HUES48 (cell line): Measurements from ENCODE around the gene SCNN1G.

Experiments used
- H3K27ac ChIP-seq: one replicate; pipeline ENCODE4 v1.7.0; 2013; ENCODE audit warnings: low read depth, low read length, inconsistent platforms
- H3K27me3 ChIP-seq: 2 replicates; pipeline ENCODE4 v1.6.1; 2013; ENCODE audit warnings: mild to moderate bottlenecking, low read length; ENCODE audit not compliant: control insufficient read depth, insufficient read depth
- H3K36me3 ChIP-seq: 2 replicates; pipeline ENCODE4 v1.6.1; 2013; ENCODE audit warnings: low read length; ENCODE audit not compliant: control insufficient read depth, insufficient read depth
- H3K4me1 ChIP-seq: 2 replicates; pipeline ENCODE4 v1.6.1; 2013; ENCODE audit warnings: mild to moderate bottlenecking, low read length; ENCODE audit not compliant: control insufficient read depth, insufficient read depth
- H3K4me3 ChIP-seq: 2 replicates; pipeline ENCODE4 v1.5.1; 2013; ENCODE audit warnings: mild to moderate bottlenecking, low read depth, low read length
- H3K9ac ChIP-seq: 2 replicates; pipeline ENCODE4 v1.6.1; 2013; ENCODE audit warnings: mild to moderate bottlenecking, low read depth, low read length, moderate library complexity
- H3K9me3 ChIP-seq: 2 replicates; pipeline ENCODE4 v1.6.1; 2013; ENCODE audit warnings: low read length; ENCODE audit not compliant: control insufficient read depth, insufficient read depth

The SCNN1G gene

GRCh38 chr16:23202166-23202565, 19.6 kb downstream of the SCNN1G start:
- Histone ChIP-seq H3K4me3 (no peak overlapping the region), H3K4me1 (peaks cover 33% of the 10 kb centered on the region), H3K9me3 (no peaks in the 10 kb centered on the region), H3K9ac (no peak overlapping the region), H3K36me3 (0 out of 2 replicates have a peak, but pooled peaks cover 5% of the 10 kb centered on the region), H3K27ac (no peak overlapping the region), H3K27me3 (peaks cover 3% of the 10 kb centered on the region; the same call in 1 of the 2 replicates)

- H3K9me3 ChIP-seq = no peaks in the 10 kb centered on the region
- no peak overlapping the region for H3K27ac ChIP-seq
- H3K36me3 ChIP-seq = no peaks in the 10 kb centered on the region
- H3K27me3 ChIP-seq = no peaks in the 10 kb centered on the region
- H3K4me3 ChIP-seq = no peak overlapping the region
- H3K9ac ChIP-seq = no peak overlapping the region
- H3K4me1 ChIP-seq = peaks cover 20% of the 10 kb centered on the region
Observed at GRCh38 chr16:23206986-23207385, 24.4 kb downstream of the SCNN1G start.

GRCh38 chr16:23207485-23207884, 24.9 kb downstream of the SCNN1G start:
- no peaks in the 10 kb centered on the region for H3K9me3 ChIP-seq
- H3K27me3 ChIP-seq = no peaks in the 10 kb centered on the region
- H3K9ac ChIP-seq = no peak overlapping the region
- H3K4me3 ChIP-seq = no peak overlapping the region
- no peak overlapping the region for H3K27ac ChIP-seq
- peaks cover 17% of the 10 kb centered on the region for H3K4me1 ChIP-seq
- H3K36me3 ChIP-seq = no peaks in the 10 kb centered on the region

- Histone ChIP-seq H3K9ac (no peak overlapping the region), H3K9me3 (no peaks in the 10 kb centered on the region), H3K4me3 (no peak overlapping the region), H3K27me3 (no peaks in the 10 kb centered on the region), H3K4me1 (peaks cover 11% of the 10 kb centered on the region; the same call in 1 of the 2 replicates), H3K27ac (no peak overlapping the region), H3K36me3 (no peaks in the 10 kb centered on the region; the same call in 1 of the 2 replicates)
Observed at GRCh38 chr16:23209606-23210005, 27.1 kb downstream of the SCNN1G start.

- H3K36me3 ChIP-seq = peaks cover 7% of the 10 kb centered on the region
- no peak overlapping the region for H3K27ac ChIP-seq
- no peaks in the 10 kb centered on the region for H3K27me3 ChIP-seq
- no peak overlapping the region for H3K9ac ChIP-seq
- H3K9me3 ChIP-seq = no peaks in the 10 kb centered on the region
- H3K4me1 ChIP-seq = no peaks in the 10 kb centered on the region
- H3K4me3 ChIP-seq = no peak overlapping the region
Observed at GRCh38 chr16:23213831-23214230, 31.3 kb downstream of the SCNN1G start.

- no peak overlapping the region for H3K9ac ChIP-seq
- H3K36me3 ChIP-seq = peaks cover 7% of the 10 kb centered on the region
- no peaks in the 10 kb centered on the region for H3K9me3 ChIP-seq
- H3K27me3 ChIP-seq = no peaks in the 10 kb centered on the region
- no peaks in the 10 kb centered on the region for H3K4me1 ChIP-seq
- H3K4me3 ChIP-seq = no peak overlapping the region
- no peak overlapping the region for H3K27ac ChIP-seq
Observed at GRCh38 chr16:23214796-23215195, 32.3 kb downstream of the SCNN1G start.

- Histone ChIP-seq H3K27ac (no peak overlapping the region), H3K4me3 (no peak overlapping the region), H3K27me3 (no peaks in the 10 kb centered on the region), H3K36me3 (peaks cover 7% of the 10 kb centered on the region), H3K4me1 (no peaks in the 10 kb centered on the region), H3K9me3 (no peaks in the 10 kb centered on the region), H3K9ac (no peak overlapping the region)
Observed at GRCh38 chr16:23215435-23215834, 32.9 kb downstream of the SCNN1G start.

GRCh38 chr16:23216658-23217246, 34.2 kb downstream of the SCNN1G start:
- no peak overlapping the region for H3K4me3 ChIP-seq
- no peaks in the 10 kb centered on the region for H3K4me1 ChIP-seq
- no peaks in the 10 kb centered on the region for H3K27me3 ChIP-seq
- H3K9ac ChIP-seq = no peak overlapping the region
- H3K9me3 ChIP-seq = no peaks in the 10 kb centered on the region
- peaks cover 7% of the 10 kb centered on the region for H3K36me3 ChIP-seq
- H3K27ac ChIP-seq = no peak overlapping the region

- peaks cover 7% of the 10 kb centered on the region for H3K36me3 ChIP-seq
- no peak overlapping the region for H3K4me3 ChIP-seq
- H3K9me3 ChIP-seq = no peaks in the 10 kb centered on the region
- no peak overlapping the region for H3K9ac ChIP-seq
- no peaks in the 10 kb centered on the region for H3K27me3 ChIP-seq
- no peak overlapping the region for H3K27ac ChIP-seq
- 0 out of 2 replicates have a peak, but pooled peaks cover 1% of the 10 kb centered on the region for H3K4me1 ChIP-seq
Observed at GRCh38 chr16:23217646-23218045, 35.1 kb downstream of the SCNN1G start.

GRCh38 chr16:23222929-23223328, 40.4 kb downstream of the SCNN1G start:
- no peak overlapping the region for H3K9ac ChIP-seq
- no peaks in the 10 kb centered on the region for H3K9me3 ChIP-seq
- H3K27me3 ChIP-seq = no peaks in the 10 kb centered on the region
- H3K36me3 ChIP-seq = no peaks in the 10 kb centered on the region
- H3K4me3 ChIP-seq = no peak overlapping the region
- H3K4me1 ChIP-seq = peaks cover 15% of the 10 kb centered on the region; the same call in 1 of the 2 replicates
- no peak overlapping the region for H3K27ac ChIP-seq

- Histone ChIP-seq H3K9ac (no peak overlapping the region), H3K9me3 (no peaks in the 10 kb centered on the region), H3K27me3 (no peaks in the 10 kb centered on the region), H3K36me3 (no peaks in the 10 kb centered on the region), H3K4me1 (peaks cover 15% of the 10 kb centered on the region; the same call in 1 of the 2 replicates), H3K27ac (no peak overlapping the region), H3K4me3 (no peak overlapping the region)
Observed at GRCh38 chr16:23223368-23223767, 40.8 kb downstream of the SCNN1G start.
